ENCODE measurements around the gene ATRX.

DNA sequence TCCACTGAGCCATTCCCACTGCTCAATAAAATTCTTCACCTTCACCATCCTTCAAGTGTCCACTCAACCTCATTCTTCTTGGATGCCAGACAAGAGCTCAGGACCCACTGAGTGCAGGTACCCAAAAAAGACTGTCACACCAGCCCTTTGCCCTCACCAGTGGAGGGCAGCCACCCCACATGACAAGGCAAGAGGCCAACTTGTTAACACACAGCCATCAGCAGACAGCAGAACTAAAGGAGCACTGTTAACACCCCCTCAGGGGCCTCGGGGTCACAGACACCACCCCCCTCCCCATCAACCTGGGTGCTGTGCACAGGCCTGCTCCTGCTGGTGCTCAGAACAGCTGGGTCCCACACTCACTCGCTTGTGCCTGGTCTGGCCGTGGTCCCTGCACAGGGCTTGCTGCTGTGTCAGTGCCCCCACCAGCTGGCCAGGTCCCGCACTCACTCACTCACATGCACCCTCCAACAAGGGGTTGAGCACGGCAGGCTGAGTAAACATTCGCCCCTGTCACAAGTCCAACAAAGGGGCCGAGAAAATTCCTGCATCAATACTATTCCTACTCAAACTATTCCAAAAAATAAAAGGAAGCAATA lies 54.1 kb downstream of the ATRX start:
- TF ChIP-seq, protein P1, sequence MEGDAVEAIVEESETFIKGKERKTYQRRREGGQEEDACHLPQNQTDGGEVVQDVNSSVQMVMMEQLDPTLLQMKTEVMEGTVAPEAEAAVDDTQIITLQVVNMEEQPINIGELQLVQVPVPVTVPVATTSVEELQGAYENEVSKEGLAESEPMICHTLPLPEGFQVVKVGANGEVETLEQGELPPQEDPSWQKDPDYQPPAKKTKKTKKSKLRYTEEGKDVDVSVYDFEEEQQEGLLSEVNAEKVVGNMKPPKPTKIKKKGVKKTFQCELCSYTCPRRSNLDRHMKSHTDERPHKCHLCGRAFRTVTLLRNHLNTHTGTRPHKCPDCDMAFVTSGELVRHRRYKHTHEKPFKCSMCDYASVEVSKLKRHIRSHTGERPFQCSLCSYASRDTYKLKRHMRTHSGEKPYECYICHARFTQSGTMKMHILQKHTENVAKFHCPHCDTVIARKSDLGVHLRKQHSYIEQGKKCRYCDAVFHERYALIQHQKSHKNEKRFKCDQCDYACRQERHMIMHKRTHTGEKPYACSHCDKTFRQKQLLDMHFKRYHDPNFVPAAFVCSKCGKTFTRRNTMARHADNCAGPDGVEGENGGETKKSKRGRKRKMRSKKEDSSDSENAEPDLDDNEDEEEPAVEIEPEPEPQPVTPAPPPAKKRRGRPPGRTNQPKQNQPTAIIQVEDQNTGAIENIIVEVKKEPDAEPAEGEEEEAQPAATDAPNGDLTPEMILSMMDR (IDR thresholded peaks at IDR 0.05) = no peak
- no peak for TF ChIP-seq POLR2A (IDR thresholded peaks at IDR 0.05)
